Measurements from ENCODE around the gene DCTN3. TPM values are rescaled to one million over a fixed set of nuclear protein-coding genes. Genes with fewer than 3 reads are reported as not detected.

Gene DCTN3
- total RNA-seq, 1 experiment from 2014 or later, result 23.6 TPM

DNA sequence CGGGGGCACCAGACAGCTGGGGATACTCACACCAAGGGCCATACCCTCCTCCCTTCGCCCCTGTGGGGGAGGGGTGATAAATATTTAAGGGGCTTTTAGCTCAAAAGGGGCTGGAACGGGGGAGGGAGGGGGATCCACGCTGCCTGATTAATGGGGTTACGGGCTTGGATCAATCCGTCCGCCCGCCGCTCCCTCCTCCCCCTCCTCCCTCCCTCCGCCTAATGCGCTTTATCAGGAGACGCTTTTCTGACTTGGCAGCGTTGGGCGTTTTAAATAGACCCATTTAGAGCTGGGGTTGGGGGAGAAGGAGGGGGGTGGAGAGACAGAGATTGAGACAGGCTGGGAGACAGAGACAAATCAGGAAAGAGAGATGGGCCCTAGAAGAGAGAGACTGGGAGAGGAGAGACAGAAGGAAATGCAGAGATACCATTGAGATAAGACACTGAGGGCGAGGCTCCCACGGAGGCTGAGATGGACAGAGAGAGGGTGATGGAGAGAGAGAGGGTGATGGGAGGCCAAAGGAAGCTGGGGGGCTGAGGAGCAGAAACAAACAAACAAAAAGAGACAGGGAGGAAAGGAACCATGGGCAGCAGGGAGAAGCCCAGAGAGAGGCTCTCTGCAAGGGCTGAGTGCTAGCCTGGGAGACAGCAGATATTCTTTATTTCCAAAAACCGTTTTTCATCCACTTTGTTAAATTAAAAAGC lies 41.0 kb downstream of the DCTN3 start:
- H3K36me3 ChIP-seq (replicated peaks; ENCODE audit: control insufficient read depth, insufficient read depth, low read length), result no peaks in the 10 kb centered on the region
- H3K4me3 ChIP-seq (ENCODE audit: insufficient read depth, low read depth, low read length), result peak overlapping the region; percentile 16; the same call in 1 of the 2 replicates
- DNase-seq, result peak; percentile 81
- H3K27me3 ChIP-seq (ENCODE audit: control insufficient read depth, insufficient read depth, low read length), result peaks cover 49% of the 10 kb centered on the region

DNA sequence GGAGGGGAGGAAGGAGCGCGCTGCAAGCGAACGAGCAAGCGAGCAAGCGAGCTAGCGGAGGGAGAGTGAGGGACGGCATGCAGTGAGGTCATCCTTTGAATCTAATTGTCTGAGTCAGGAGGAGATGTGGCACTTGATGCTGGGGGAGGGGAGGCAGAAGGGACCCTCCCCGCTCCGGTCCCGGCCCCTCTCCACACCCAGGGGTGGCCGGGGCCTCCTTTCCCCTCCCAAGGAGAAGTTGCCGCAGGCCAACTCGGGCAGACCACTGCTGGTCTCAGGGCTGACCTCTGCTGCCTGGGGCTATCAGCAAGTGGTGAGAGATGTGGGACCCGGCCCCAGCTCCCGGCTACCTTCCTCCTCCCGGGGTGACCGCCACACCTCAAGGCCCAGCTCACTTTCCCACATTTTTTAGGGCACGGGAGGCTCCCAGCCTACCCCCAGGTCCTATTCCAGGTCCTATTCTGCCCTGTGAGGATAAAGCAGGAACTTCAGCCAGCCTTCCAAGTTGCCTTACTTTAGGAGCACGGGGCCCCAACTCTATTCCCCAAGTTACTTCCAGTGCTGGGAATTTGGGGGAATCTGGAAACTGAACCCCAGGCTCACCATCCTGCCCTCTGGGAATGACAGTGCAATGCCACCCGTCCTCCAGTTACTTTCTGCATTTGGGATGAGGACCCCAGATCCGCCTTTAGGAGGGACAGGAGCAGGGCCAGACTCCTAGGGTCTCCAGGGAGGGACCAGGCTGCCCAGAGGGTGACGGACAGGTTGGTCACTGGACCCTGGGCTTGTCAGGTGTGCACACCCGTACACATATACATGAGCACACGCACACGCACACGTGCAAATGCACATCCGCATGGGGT lies 41.8 kb downstream of the DCTN3 start:
- DNase-seq, result peak; percentile 91
- peaks cover 44% of the 10 kb centered on the region for H3K27me3 ChIP-seq (ENCODE audit: control insufficient read depth, insufficient read depth, low read length)
- H3K36me3 ChIP-seq (replicated peaks; ENCODE audit: control insufficient read depth, insufficient read depth, low read length), result no peaks in the 10 kb centered on the region
- H3K4me3 ChIP-seq (ENCODE audit: insufficient read depth, low read depth, low read length), result peak overlapping the region; percentile 44

DNA sequence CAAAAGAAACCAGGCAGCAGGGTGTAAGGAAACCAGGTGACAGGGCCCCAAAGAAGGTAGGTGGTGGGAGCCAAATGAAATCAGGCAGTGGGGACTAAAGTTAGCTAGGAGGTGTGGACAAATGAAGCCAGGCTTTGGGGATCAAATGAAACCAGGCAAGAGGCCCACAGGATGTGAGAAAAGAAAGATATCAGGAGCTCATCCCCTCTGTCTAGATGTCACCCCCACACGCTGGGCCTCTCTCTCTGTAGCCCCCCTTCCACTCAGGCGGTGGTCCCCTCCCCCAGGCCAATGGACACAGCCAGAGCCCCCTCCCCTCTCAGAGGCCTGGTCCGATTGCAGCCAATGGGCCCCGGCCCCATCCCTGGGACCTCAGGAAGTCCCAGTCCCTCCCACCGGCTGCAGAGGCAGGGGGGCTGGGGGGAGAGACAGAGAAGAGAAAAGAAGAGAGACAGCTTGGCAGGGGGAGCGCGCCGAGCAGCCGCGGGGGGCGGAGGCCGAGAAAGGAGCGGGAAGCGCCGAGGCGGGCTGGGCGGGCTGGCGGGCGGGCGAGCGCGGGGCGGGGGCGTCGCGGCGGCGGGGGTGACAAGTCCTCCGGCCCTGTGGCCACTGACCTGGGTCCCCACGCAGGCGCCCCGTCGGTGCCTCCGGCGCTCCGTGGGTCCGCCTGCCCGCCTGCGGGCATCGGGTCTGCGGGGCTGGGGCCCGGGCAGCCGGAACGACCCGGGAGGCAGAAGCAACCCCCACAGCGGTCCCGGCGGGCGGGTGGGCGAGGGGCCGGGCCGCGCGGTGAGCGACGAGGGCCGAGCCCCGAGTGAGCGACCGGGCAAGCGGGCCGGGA lies 42.7 kb downstream of the DCTN3 start:
- peak; percentile 91 for DNase-seq
- Histone ChIP-seq H3K36me3 (replicated peaks; ENCODE audit: control insufficient read depth, insufficient read depth, low read length) (no peaks in the 10 kb centered on the region), H3K4me3 (ENCODE audit: insufficient read depth, low read depth, low read length) (peak overlapping the region; percentile 44), H3K27me3 (ENCODE audit: control insufficient read depth, insufficient read depth, low read length) (peaks cover 41% of the 10 kb centered on the region)

DNA sequence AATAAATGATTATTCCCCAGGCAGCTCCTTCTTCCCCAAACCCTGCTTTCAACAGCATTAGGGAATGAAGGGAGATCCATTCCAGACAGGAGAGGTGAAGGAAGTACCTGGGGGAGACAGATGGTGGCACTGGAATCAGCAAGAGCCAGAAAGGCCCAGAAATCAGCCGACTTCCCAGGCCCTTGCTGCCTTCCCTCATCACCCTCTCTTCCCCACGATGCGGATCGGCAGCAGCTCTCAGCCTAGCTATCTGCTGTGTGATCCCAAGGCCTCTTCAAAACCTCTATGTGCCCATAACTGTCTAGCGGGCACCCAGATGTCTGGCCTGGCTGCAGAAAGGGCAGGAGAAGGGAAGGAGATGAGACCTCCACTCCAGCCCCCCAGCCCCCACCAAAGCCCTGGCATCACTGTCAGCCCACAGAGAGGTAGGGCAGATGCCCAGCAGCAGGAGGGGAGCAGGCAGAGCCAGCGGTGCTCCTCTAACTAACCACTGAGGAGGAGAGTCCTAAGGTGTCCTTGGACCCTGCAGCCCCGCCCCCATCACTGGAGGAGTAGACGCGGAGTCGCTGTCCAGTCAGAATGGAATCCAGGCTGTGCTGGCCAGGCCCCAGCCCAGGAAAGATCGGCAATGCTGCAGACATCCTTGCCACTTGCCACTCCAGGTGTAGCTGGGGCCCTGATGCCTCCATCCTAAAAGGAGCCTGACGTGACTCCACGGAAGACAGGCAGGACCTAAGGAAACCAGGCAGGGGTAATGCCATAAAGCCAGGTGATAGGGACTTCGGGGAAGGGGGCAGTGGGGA lies 43.5 kb downstream of the DCTN3 start:
- no peak overlapping the region for H3K4me3 ChIP-seq (ENCODE audit: insufficient read depth, low read depth, low read length)
- DNase-seq, result peak; percentile 88
- peaks cover 40% of the 10 kb centered on the region for H3K27me3 ChIP-seq (ENCODE audit: control insufficient read depth, insufficient read depth, low read length)

GRCh38 chr9:34575862-34576596 lies 44.3 kb downstream of the DCTN3 start:
- H3K36me3 ChIP-seq (replicated peaks; ENCODE audit: control insufficient read depth, insufficient read depth, low read length), result no peaks in the 10 kb centered on the region
- no peak for DNase-seq
- peaks cover 37% of the 10 kb centered on the region for H3K27me3 ChIP-seq (ENCODE audit: control insufficient read depth, insufficient read depth, low read length)
- no peak overlapping the region for H3K4me3 ChIP-seq (ENCODE audit: insufficient read depth, low read depth, low read length)

More for the DNA sequence above, 43.5 kb downstream of the DCTN3 start:
- H3K36me3 ChIP-seq (replicated peaks; ENCODE audit: control insufficient read depth, insufficient read depth, low read length), result no peaks in the 10 kb centered on the region

DNA sequence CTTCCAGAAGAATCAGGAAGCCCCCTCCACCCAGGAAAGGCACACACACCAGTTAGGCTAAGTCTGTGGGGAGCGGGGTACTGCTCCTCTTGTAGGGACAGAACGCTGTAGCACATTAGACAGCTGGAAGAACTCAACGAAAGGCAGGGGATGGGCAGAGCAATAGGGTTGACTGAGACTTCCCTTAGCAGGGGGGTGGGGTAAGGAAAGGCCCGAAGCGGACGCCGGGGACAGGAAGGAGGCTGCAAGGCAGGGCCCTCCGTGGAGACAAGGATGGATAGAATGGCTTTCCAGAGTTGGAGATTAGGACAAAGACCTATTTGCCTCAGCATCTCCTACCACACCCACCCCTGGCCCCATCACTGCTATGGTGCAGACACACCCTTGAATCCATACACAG lies 45.1 kb downstream of the DCTN3 start:
- Histone ChIP-seq H3K27me3 (ENCODE audit: control insufficient read depth, insufficient read depth, low read length) (peaks cover 30% of the 10 kb centered on the region), H3K36me3 (replicated peaks; ENCODE audit: control insufficient read depth, insufficient read depth, low read length) (no peaks in the 10 kb centered on the region), H3K4me3 (ENCODE audit: insufficient read depth, low read depth, low read length) (no peak overlapping the region)
- DNase-seq, result no peak

GRCh38 chr9:34574571-34574970 lies 45.7 kb downstream of the DCTN3 start:
- H3K4me3 ChIP-seq (ENCODE audit: insufficient read depth, low read depth, low read length), result no peak overlapping the region
- H3K27me3 ChIP-seq (ENCODE audit: control insufficient read depth, insufficient read depth, low read length), result peaks cover 23% of the 10 kb centered on the region
- no peak for DNase-seq
- no peaks in the 10 kb centered on the region for H3K36me3 ChIP-seq (replicated peaks; ENCODE audit: control insufficient read depth, insufficient read depth, low read length)

DNA sequence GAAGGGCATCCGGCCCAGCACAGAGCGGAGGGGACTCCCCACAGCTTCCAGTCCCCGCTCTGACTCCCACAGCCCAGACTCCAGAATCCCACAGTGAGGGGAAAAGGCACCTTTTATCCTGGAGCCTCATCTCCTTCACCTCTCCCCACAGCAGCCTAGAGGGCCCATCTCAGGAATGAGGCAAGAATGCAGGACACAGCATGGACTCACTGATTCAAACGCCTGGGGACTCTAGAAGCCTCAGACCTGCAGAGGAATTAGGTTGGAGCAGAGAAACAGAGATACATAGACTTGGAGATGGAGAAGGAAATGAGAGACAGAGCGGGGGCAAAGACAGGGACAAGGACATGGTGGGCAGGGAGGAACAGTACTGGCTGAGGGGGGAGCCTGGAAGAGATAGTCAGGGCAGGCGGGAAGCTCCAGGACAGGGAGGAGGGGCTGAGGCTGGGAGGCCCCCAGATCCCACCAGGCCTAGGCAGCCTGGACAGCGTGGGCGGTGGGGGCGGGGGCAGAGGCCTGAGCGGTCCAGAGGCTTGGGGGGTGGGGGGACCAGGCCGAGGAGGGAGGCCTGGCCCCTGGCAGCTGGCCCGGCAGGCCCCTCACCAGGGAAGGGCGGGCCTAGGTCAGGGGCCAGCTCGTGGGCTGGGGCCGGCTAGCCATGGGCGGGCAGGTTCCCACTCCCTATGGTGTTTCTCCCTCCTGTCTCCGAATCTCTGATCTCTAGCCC lies 46.5 kb downstream of the DCTN3 start:
- DNase-seq, result peak; percentile 74
- Histone ChIP-seq H3K4me3 (ENCODE audit: insufficient read depth, low read depth, low read length) (no peak overlapping the region), H3K36me3 (replicated peaks; ENCODE audit: control insufficient read depth, insufficient read depth, low read length) (no peaks in the 10 kb centered on the region), H3K27me3 (ENCODE audit: control insufficient read depth, insufficient read depth, low read length) (peaks cover 15% of the 10 kb centered on the region)

- no peak for DNase-seq
- peaks cover 8% of the 10 kb centered on the region; the same call in 1 of the 2 replicates for H3K27me3 ChIP-seq (ENCODE audit: control insufficient read depth, insufficient read depth, low read length)
- H3K36me3 ChIP-seq (replicated peaks; ENCODE audit: control insufficient read depth, insufficient read depth, low read length), result no peaks in the 10 kb centered on the region
- no peak overlapping the region for H3K4me3 ChIP-seq (ENCODE audit: insufficient read depth, low read depth, low read length)
Measured at GRCh38 chr9:34572628-34573027, 47.7 kb downstream of the DCTN3 start.

DNA sequence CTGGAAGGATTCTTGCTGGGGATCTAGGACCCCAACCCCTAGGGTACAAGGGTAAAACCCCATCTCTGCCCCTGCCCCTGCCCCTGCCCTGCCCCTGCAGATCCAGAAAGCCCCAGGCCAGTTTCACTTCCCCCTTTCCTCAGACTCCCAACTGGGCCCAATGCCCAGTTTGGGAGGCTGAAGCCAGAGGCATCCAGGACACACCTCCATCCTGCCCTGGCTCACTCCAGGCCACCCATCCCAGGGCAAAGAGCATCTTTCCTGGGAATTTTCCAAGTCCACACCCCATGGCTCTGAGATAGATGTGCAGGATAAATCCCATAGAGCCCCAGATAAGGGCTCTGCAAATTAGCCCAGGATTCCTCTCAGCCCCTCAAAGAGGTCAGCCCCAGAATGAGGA lies 48.2 kb downstream of the DCTN3 start:
- H3K27me3 ChIP-seq (ENCODE audit: control insufficient read depth, insufficient read depth, low read length), result peaks cover 4% of the 10 kb centered on the region; the same call in 1 of the 2 replicates
- H3K36me3 ChIP-seq (replicated peaks; ENCODE audit: control insufficient read depth, insufficient read depth, low read length), result no peaks in the 10 kb centered on the region
- H3K4me3 ChIP-seq (ENCODE audit: insufficient read depth, low read depth, low read length), result no peak overlapping the region
- DNase-seq, result no peak

- Histone ChIP-seq H3K36me3 (replicated peaks; ENCODE audit: control insufficient read depth, insufficient read depth, low read length) (no peaks in the 10 kb centered on the region), H3K27me3 (ENCODE audit: control insufficient read depth, insufficient read depth, low read length) (peaks cover 1% of the 10 kb centered on the region; the same call in 1 of the 2 replicates), H3K4me3 (ENCODE audit: insufficient read depth, low read depth, low read length) (no peak overlapping the region)
- DNase-seq, result no peak
Measured at GRCh38 chr9:34571481-34571810, 48.8 kb downstream of the DCTN3 start.

DNA sequence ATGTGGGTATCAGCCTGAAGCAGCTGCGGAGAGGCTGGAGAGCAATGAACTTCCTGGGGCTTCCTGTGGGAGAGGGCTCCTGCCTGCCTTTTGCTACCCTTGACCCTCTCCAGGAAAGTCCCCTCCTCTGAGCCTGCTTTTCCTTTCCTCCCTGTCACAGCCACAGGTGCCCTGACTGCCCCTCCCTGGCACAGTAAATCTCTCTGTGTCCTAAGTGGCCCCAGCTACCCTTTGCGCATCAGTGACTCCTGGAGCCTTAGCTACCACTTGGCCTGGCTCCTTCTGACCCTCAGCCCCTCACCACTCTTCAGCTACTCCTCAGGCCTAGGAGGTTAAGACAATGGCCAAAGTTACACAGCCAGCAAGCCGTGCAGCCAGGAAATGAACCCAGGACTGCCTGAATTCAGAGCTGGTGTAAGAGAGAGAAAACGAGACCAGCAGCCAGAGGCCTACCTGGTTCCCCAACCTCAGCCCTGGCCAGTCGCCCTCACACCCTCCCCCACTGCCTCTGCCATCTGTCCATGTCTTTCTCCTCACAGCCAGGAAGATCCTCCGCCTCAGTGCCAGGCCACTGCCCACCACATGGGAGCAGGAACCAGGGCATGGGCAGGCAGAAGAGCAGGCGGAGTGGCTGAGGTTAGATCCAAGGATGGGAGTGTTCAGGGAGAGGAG lies 49.4 kb downstream of the DCTN3 start:
- no peak overlapping the region for H3K4me3 ChIP-seq (ENCODE audit: insufficient read depth, low read depth, low read length)
- peaks cover 1% of the 10 kb centered on the region; the same call in 1 of the 2 replicates for H3K27me3 ChIP-seq (ENCODE audit: control insufficient read depth, insufficient read depth, low read length)
- DNase-seq, result no peak
- H3K36me3 ChIP-seq (replicated peaks; ENCODE audit: control insufficient read depth, insufficient read depth, low read length), result no peaks in the 10 kb centered on the region

All from H7 (cell line).